NCI-H1092 (cell line): ENCODE data around the gene CCND2.

ENCODE experiments used
- DNase-seq: peaks from one replicate; lab custom pipeline; 2025; lab: John Stamatoyannopoulos, UW

CCND2 gene

DNA sequence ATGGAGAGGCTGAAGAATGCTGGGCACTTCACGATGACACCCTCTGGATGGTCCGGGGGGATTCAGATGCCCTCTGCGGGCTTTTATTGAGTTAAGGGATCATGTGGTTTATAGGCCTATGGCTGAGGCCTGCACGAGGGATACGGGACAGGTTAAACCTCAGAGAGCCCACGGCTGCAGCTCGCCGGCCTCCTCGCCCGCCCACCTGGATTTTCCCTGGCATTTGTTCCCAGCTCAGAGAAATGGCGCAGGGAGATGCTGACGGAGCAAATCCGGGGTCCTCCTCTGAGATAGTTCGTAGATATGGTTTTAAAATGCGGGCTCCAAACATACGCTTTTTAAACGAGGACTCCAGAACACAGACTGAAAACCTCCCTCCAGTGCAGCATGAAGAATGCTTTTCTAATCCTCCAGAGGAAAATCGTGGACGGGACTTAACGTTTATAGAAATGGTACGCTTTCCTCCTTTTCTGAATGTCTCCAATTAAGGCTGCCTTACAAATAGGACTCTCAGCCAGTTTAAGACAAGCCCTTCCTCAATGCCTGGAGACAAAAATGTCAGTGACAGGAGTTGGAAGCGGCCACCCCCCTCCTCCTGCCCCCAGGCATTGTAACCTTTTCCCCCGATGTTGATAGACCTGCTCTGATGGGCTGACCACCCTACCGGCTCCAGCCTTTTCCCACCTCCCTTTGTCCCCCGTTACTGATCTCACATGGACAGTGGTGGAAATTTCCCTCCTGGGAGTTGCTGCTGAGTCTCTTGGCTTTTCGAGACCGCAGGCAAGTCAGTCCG lies 16.6 kb downstream of the CCND2 start:
- no peak for DNase-seq

DNA sequence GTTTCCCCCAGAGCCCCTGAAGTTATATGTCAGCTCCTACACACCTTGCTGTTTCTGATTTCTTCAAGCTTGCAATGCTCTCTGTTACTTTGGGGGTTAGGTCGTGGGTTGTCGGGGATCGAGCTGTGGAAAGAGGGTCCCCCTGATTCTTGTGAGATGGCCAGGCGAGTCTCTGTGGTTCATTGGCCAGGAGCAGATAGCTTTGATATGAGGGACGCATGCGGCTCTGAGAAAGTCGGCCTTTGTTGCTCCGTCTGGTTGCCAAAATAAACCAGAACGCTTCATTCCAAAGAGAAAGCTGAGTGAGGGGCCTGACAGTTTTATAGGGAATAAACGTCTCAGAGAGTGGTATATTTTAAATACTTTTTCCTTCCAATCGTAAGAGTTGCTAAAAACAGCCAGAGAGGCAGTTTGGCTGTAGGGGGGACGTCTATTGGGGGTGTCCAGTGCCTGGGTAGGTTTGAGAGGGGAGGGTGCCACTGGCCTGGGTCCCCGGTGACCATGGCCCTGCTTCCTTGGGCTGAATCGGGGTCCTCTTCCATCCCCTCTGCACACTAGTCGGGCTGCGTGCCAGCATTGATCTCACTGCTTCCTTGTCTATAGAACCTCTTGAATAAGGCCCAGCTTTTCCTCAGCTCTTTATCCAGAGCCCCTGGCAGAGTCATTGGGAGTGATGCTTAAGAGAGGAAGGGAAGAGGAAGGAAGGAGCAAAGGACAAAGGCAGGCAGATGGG lies 18.9 kb downstream of the CCND2 start:
- DNase-seq: no peak

DNA sequence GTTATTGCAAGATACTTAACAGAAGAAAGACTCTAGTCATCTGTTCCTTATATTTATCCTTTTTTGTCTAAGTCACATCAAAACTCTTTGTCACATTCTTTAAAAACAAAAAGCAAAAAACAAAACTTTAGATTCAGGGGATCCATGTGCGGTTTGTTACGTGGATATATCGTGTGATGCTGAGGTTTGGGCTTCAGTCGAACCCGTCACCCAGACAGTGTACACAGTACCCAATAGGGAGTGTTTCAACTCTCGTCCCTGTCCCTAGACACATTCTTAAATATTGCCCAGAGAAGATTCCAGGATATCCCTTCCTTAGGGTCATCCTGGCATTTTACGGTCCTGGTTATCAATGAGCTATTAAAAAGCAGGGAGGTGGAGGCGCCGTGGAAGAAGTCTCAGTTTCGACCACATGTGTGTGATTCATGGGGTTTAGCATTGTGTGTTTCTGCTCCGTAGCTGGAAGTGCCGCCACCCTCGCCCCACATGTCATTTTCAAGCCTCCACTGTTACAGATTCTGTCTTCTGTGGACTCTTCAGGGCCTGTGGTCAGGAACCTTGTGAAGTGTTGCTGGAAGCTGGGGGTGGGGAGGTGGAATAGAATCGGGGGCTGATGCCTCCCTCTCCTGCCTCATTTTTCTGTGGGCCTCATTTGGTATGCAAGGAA lies 19.9 kb downstream of the CCND2 start:
- no peak for DNase-seq

DNA sequence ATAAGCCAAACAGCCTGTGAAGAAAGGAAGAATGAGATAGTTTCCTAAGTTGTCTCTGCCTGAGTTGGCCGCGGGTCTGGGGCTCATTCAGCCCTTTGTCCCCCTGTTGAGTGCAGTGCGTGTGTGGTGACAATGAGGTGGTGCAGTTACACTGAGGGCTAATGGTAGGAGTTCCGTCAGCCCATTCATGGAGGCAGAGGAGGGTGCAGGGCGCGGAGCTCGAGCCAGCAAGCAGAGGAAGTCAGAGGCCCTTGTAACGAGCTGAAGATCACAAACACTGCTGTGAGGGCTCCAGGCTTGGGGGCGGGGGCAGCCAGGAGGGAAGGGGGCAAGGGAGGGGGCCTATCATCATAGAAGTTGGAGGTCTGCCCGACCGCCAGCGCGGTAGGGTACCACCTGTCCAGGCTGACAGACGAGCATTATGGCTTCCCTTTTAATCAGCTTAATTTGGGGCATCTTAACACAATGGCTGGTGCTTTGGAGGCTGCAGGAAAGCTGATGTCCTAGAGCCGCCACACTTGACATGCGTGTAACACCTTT lies 20.5 kb downstream of the CCND2 start:
- no peak for DNase-seq

DNA sequence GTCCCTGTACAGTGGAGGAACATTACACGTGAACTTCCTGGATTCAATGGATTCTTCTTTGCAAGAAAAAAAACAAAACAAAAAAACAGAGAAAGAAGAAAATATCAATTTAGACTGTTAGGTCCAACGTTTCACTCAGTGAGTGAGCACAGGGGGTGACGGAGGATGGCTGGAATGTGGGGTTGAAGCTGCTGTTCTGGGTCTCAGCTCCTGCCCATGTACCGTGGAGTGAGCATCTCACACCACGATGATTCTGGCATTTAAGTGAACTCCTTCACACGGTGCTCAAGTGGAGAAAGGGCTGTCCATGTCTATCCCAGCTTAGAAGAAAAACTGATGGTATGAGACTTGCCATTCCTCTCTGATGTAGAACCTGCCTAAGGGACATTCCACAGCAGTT lies 23.2 kb downstream of the CCND2 start:
- no peak for DNase-seq

DNA sequence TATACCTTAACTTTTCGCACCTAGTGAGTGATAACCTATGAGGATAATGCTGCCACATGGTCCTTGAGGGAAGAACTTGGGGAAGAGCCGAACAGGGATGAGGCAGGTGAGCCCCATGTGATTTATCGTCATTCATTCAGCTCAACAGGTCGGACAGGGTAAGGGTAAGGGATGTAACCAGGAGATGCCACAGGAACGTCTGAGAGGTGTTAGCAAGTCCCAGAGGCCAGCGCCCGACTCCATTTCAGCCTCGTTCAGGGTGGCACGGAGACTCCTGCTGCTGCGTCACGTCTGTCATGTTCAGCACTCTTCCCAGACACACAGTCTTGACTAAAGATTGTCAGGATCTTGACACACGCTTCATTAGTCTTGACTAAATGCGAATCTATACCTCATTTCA lies 24.1 kb downstream of the CCND2 start:
- DNase-seq: no peak

DNA sequence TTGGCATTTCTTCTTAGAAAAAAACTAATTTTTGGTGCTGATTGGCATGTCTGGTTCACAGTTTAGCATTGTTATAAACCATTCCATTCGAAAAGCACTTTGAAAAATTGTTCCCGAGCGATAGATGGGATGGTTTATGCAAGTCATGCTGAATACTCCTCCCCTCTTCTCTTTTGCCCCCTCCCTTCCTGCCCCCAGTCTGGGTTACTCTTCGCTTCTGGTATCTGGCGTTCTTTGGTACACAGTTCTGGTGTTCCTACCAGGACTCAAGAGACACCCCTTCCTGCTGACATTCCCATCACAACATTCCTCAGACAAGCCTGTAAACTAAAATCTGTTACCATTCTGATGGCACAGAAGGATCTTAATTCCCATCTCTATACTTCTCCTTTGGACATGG lies 27.3 kb downstream of the CCND2 start:
- no peak for DNase-seq

DNA sequence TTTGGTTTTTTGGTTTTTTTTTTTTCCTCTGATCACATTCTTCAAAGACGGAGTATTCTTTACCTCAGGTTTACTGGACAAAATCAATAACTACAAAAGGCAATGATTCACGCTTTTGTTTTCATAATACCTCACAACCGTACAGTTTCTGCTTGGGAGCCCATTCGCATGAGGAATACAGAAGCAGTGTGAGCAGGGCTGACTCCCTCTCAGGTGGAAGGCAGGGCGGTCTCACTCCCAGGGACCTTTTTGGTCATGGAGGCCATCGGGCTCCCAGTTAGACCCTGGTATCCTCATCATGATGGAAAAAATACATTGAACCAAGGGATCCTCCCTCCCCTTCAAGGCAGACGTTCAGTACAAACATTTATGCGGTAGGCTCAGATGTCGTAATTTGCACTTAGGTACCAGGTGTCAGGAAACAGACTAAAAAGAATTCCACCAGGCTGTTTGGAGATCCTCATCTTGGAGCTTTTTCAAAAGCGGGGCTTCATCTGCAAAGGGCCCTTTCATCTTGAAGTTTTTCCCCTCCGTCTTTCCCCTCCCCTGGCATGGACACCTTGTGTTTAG lies 28.5 kb downstream of the CCND2 start:
- DNase-seq: no peak

DNA sequence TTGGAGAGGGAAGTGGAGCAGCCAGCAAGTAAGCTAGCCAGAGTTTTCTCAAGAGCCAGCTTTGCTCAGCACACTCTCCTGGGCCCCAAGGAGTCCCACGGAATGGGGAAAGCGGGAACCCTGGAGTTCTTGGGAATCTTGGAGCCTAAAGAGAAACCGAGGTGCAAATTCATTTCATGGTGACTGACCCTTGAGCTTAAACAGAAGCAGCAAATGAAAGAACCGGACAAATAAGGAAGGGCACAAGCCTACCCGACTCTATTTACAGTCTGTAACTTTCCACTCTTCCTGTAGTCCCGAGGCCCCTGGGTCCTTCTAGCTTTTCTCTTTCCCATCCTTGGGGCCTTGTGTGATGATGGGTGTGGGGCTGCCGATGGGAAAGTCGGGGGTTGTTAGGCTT lies 29.3 kb downstream of the CCND2 start:
- no peak for DNase-seq

DNA sequence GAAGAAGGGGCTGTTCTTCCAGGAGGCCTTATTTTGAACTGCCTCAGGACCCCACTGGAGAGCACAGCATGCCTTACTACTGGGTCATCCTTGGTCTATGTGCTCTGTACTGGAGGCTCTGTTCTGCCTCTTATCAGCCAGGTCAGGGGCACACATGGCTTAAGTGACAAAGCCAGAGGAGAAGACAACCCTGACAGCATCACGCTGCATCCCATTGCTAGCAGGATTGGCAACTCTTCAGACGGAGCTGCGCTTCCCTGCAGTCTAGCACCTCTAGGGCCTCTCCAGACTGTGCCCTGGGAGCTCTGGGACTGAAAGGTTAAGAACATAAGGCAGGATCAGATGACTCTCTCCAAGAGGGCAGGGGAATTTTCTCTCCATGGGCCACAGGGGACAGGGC lies 30.2 kb downstream of the CCND2 start:
- DNase-seq: no peak

DNA sequence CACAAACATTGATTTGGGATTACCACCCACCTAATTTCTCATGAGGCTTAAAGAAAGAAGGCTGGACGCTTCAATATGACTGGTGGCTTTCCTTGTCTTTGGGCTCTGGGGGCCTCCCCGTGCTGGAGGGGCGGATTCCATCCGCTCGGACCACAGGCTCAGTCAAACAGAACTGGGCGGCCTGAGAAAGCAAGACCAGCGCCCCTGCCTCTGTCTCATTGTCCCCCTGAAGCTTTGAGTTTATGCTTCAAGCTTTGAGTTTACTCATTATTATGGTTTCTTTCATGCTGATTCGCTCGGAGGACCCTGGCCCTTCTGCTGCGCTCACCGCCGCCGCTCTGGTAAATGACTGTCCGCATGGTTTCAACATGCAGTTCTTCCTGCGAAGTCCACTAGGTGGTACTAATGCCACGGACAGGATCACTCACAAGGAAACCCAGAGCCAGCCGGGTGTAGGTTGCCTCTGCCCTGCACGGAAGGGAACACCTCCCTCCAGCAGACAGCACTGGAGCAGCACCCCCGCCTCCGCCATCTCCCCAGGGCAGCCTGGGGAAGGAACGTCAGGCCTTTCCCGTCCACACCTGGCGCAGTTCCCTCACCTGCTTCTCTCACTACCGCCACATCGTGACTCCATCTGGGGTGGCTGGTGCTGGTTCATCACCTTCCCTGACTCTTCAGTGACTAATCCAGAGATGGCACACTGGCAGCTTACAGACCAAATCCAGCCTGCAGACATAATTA lies 34.2 kb downstream of the CCND2 start:
- DNase-seq: peak; percentile 68

DNA sequence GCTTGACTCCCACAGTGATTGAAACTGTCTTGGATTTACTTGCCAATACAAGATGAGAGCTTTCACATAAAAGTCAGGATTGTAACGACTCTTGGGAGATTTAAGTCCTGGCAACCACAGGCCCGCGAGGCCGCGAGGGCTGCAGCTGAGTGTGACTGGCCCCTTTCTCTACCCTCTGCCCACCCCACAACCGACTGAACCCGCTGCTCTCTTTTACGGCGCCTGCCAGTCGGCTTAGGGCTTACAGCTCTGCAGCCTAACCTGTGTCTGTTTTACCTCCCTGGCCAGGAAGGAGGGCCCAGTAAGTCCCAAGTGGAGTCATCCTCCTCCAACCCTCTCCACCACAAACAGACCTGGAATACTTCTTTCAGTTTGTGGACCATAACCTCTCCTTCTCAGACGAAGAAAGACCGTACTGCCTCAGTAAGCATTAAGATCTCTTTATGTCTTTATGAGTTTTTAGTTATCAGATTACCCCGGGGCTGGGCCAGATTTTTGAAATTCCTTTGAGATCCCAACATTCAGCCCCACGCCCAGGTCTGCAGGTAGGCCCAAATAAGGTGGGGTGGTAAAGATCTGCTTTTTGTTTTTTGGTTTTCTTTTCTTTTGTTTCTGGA lies 34.9 kb downstream of the CCND2 start:
- no peak for DNase-seq

DNA sequence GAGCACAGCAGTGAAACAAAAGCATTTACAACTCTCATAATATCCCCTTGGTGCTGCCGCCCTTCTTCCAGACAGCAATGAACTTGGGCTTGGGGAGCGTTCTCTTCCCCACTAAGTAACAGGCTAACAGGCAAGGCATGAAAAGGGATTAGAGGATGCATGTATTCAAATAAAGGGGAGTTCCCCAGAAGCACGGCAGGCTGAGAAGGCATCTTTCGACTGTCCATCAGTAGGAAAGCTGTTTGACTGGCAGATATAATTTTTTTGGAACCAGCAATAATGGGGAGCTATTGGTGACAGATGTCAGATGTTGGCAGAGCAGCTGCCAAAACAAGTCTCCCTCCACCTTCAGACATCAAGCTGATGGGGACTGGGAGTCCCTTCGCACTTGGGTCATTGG lies 38.2 kb downstream of the CCND2 start:
- DNase-seq: no peak

DNA sequence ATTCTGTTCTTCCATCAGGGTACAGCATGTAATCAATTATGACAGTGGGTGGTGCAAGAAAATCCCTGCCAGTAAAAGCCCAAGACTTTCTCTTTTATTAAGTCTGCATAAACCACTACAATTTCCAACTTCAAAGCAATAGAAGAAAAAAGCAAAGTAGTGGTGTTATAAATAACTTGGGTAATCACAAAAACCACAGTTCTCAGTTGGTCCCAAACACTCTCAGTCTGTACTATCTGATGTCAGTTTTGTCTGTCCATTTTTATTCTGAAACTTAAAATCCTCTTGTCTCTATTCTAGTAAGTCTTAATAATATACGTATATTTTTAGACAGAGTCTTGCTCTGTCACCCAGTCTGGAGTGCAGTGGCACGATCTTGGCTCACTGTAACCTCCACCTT lies 38.7 kb downstream of the CCND2 start:
- DNase-seq: no peak

DNA sequence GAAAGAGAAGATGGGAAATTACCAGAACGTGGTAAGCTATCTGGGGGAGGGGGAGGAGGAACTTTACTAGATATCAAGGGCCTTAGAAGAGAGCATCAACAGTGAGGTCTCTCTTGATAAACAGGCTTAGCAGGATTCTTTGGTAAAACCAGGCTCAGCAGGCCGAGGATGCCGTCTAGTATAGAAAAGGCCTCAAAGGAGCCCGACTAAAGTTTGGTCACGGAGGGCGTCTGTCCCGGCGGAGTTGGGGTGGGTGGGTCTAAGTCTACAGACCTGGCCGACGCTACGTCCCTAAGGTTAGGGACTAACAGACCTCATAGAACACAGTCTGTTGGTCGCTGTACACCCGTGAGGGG lies 46.9 kb downstream of the CCND2 start:
- DNase-seq: no peak

DNA sequence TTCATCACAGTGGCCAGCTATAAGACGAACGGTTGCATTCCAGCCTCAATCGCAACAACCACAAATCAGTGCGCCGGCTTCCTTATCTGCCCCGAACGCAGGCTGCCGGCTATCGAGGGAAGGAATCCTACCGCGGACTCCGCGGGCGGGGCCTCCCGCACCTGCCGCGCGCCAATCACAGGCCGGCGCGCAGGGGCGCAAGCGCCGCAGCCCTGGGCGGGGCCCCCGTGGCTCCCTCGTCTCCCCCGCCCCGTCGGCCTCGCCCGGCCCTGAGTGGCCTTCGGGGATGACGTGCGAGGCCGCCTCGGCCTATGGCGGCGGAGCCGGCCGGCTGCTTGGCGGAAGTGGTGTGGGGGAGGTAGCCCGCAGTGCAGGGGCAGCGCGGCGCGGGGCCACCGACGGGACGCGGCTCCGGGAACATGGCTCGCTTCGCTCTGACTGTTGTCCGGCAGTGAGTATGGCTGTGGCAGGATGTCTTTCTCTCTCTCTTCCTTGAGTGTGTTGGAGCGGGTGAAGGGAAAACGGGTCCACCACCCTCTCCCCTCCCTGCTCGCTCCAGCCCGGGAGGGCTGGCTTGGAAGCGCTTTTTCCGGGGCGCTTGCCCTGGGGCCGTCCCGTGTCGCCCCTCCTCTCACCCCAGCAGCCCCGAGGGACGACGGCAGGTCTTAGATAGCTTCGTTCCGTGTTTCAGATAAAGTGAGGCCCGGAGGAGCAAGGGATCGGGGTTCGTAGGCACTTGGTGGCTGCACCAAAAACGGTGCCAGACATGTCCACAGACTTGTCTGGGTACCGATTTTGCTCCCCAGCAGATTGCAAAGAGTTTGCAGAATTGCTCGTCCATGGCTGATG lies 47.5 kb downstream of the CCND2 start, which contains the start of gene TIGAR:
Gene TIGAR, plus strand, starts transcription at position 361 of the 849 bp plus-strand sequence. Its CDS starts 59 bp downstream, at position 420.
- DNase-seq: peak; percentile 89

DNA sequence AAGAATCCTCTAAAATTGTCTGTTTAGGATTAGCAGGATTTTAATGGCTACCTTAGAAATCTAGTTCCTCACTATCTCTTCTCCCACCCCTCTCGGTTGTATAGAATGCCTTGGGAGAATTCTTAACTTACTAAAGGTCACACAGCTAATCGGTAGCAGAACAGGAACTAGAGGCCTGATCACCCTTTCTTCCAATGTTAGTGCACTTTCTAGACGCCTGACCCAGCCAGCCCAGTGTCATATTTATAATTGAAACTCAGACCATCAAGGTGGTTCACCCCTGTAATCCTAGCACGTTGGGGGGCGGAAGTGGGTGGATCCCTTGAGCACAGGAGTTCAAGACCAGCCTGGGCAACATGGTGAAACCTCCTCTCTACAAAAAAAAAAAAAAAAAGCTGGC lies 49.2 kb downstream of the CCND2 start:
- DNase-seq: no peak
